Measurements from ENCODE around the gene SLC35G6. TPM values are rescaled to one million over a fixed set of nuclear protein-coding genes. Genes with fewer than 3 reads are reported as not detected.

Gene SLC35G6
- total and polyA plus RNA-seq, 2 of the 13 experiments (the other 11 are each of a cell fraction or from before 2014, with no cell fraction given) = 0.07 TPM; not detected in 1

- TF ChIP-seq ZNF318 (CRISPR knock-in tag; IDR thresholded peaks at IDR 0.05) (no peak), AHR (CRISPR knock-in tag; IDR thresholded peaks at IDR 0.05) (no peak), ZNF30 (CRISPR knock-in tag; IDR thresholded peaks at IDR 0.05) (no peak), RORA (CRISPR knock-in tag; IDR thresholded peaks at IDR 0.05) (no peak), FOXJ3 (CRISPR knock-in tag; IDR thresholded peaks at IDR 0.05; ENCODE audit: borderline replicate concordance) (no peak), ZNF614 (CRISPR knock-in tag; IDR thresholded peaks at IDR 0.05; ENCODE audit: borderline replicate concordance) (no peak), ZNF234 (CRISPR knock-in tag; conservative IDR thresholded peaks at IDR 0.05) (no peak), RARG (CRISPR knock-in tag; IDR thresholded peaks at IDR 0.05; ENCODE audit: low read depth) (no peak), SRSF9 (IDR thresholded peaks at IDR 0.05; ENCODE audit: borderline replicate concordance, insufficient read depth, low read depth, low read length, poor library complexity, severe bottlenecking) (no peak), ARHGAP35 (CRISPR knock-in tag; IDR thresholded peaks at IDR 0.05; ENCODE audit: borderline replicate concordance) (no peak), GFI1 (CRISPR knock-in tag; IDR thresholded peaks at IDR 0.05; ENCODE audit: borderline replicate concordance) (no peak; the same call in 1 of the 2 replicates), ZNF326 (CRISPR knock-in tag; IDR thresholded peaks at IDR 0.05; ENCODE audit: borderline replicate concordance) (no peak), ZNF264 (CRISPR knock-in tag; IDR thresholded peaks at IDR 0.05) (no peak), ZFP91 (CRISPR knock-in tag; IDR thresholded peaks at IDR 0.05; ENCODE audit: borderline replicate concordance) (peak; percentile 85; the same call in 1 of the 2 replicates), HNRNPLL (IDR thresholded peaks at IDR 0.05; ENCODE audit: low read depth, low read length, poor library complexity, severe bottlenecking) (peak; percentile 73), SETDB1 (CRISPR knock-in tag; IDR thresholded peaks at IDR 0.05; ENCODE audit: borderline replicate concordance) (no peak), PBX3 (CRISPR knock-in tag; IDR thresholded peaks at IDR 0.05; ENCODE audit: borderline replicate concordance) (no peak)
Measured at GRCh38 chr17:7444682-7445618, 36.3 kb upstream of the SLC35G6 start, which contains the start of gene CHRNB1 (continued).

Measured in HepG2 (cell line).